Central memory CD4-positive, alpha-beta T cell (primary cell): Measurements from ENCODE around the gene FDXACB1.
A peak's percentile ranks its signal among the peaks of the same experiment; 100 is the strongest.

ENCODE experiments used
- DNase-seq: peaks from one replicate; pipeline ENCODE4 v3.0.0; 2022

The FDXACB1 gene

GRCh38 chr11:111841370-111842053 is 37.5 kb downstream of the FDXACB1 start:
- DNase-seq, result peak; percentile 65

GRCh38 chr11:111840143-111840542 is 38.8 kb downstream of the FDXACB1 start:
- DNase-seq, result no peak

DNA sequence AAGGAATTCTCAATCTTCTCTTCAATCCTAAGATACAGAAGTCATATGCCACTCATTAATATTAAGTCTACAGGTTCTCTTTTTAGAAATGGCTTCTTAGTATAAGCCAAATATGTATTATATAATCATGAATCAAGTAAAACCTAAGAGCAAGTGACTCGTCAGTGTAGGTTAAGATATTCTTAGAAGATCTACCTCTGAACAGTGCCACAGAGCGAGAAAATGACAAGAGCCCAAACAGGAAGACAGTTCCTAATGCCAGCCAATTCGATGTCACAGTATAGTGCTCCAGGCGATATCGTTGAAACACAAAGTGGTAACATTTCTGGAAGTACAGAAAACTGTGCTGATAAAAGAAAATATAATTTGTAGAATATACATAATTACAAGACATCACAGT is 40.9 kb downstream of the FDXACB1 start:
- no peak for DNase-seq

GRCh38 chr11:111837366-111837891 is 41.5 kb downstream of the FDXACB1 start:
- DNase-seq, result no peak

- no peak for DNase-seq
Measured at GRCh38 chr11:111836721-111837120, 42.2 kb downstream of the FDXACB1 start.

GRCh38 chr11:111836162-111836561 is 42.8 kb downstream of the FDXACB1 start:
- DNase-seq, result no peak

DNA sequence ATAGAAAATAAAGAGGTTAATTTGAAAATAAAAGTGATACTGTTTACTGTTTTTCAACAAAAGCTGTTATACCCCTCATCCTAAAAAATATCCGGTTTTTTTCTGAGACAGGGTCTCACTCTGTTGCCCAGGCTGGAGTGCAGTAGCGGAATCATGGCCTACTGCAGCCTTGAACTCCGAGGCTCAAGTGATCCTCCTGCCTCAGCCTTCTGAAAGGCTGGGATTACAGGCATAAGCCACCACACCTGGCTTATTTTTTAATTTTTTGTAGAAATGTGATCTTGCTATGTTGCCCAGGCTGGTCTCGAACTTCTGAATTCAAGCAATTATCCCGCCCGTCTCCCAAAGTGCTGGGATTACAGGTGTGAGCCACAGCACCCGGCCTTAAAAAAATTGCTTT is 43.3 kb downstream of the FDXACB1 start:
- no peak for DNase-seq

DNA sequence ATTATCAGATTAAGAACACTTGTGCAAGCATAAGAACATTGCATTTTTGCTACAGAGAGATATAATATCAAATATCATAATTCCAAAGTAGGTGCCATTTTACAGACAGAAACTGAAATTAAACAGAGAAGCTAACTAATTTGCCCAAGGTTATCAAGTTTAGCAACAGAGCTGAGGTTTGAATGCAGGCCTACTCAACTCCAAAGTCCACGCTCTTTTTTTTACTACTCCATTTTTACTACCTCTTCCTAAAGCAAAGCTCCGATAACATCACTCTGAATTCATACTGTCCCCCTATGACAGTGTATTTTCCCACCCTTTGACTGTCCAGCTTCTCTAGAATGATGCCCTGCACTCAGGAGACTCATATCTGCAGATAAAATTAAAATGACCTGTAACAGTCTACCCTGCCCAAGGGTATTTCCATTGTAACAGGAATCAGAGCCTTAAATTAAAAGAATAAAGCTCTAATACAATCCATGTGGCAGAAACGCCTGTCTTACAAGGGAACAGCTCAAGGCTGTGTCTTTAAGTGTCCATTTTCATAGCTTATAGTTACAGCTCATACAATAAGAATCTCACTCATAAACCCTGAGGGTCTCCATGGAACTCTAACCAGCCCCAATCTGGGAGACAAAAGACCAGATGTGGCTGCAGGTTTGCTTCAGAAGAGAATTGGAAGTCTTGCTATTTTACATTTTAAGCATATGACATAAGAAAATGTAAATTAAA is 44.4 kb downstream of the FDXACB1 start:
- no peak for DNase-seq

DNA sequence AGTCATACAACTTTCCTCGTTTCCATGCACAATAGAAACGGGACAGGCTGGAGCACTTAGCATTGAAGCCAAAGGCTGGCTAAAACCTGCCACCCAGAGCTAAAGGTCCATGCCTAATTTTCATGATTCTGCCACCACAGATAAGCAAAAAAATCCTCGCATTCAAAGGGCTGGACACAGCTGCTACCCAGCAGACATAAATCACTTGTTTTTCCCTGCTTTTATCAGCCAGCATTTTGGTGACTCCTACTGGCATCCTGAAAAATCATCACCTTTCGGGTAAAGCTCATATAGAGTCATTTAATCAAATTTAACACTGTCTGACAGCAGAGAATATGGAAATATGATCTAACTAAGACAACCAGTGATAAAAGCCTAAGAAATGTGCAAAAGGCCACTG is 45.4 kb downstream of the FDXACB1 start:
- no peak for DNase-seq

GRCh38 chr11:111829185-111829968 is 49.6 kb downstream of the FDXACB1 start:
- DNase-seq, result no peak

DNA sequence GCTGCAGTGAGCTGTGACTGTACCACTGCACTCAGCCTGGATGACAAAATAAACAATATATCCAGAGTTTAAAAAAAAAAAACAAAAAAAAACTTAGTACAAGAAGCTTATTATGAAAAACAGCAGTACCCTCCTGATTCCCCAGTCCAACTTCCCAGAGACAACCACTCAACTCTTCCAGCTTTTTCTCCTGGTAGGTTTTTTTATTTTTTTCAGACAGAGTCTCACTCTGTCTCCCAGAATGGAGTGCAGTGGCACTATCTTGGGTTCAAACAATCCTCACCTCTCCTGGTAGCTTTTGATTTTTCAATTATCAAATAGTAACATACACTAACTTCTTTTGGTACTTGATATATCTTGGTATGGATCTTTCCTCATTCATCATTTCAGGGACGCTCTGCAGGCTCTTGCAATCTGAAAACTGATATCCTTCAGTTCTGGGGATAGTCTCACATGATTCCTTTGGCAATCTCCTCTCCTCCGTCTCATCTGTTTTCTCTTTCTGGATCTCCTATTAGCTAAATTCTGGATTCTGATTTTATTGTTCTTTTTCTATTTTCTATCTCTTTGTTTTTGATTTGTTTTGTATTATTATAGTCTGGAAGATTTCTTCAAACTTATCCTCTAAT is 52.5 kb downstream of the FDXACB1 start:
- DNase-seq, result no peak
